KBM-7 (cell line): Measurements from ENCODE around the gene LOXL3.
"Not testable (repeated sequence)": the region's sequence is repeated elsewhere in the genome, so short reads cannot be mapped to it uniquely, and the experiment has no call there.

Experiments used
- DNase-seq: peaks from one replicate; pipeline ENCODE4 v3.0.0-alpha.2; 2015
- in situ Hi-C: fragments of 300-500 bp; cut with MboI; formaldehyde crosslinking; loops from 2 replicates; pipeline ENCODE4 v1.14.3; 2020; ENCODE audit warnings: low sequenced_read_pairs, low pct_unique_long_range_greater_than_20kb, mixed read lengths

LOXL3 gene

GRCh38 chr2:74576211-74576862 is 22.6 kb upstream of the LOXL3 start:
- DNase-seq, result peak; percentile 67
- in situ Hi-C loops, result no loop called here

DNA sequence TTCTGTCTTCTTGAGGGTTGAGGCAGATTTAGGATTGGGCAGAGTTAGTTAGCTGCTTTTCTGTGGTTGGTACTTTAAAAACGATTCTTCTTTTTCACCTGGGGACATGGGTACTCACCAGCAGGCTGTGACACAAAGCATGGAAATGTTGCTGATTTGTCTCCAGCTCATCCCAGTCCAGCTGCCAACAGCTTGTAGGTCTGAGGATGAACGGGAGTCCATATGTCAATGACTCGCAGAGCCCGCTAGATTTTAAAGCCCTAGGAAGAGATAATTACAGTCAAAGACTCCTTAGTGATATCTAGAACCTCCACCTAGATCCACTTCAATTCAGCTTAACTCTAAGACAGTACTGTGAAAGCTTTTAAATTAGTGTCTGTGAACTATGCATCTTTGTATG is 21.6 kb upstream of the LOXL3 start:
- DNase-seq, result no peak
- in situ Hi-C loops, result no loop called here

DNA sequence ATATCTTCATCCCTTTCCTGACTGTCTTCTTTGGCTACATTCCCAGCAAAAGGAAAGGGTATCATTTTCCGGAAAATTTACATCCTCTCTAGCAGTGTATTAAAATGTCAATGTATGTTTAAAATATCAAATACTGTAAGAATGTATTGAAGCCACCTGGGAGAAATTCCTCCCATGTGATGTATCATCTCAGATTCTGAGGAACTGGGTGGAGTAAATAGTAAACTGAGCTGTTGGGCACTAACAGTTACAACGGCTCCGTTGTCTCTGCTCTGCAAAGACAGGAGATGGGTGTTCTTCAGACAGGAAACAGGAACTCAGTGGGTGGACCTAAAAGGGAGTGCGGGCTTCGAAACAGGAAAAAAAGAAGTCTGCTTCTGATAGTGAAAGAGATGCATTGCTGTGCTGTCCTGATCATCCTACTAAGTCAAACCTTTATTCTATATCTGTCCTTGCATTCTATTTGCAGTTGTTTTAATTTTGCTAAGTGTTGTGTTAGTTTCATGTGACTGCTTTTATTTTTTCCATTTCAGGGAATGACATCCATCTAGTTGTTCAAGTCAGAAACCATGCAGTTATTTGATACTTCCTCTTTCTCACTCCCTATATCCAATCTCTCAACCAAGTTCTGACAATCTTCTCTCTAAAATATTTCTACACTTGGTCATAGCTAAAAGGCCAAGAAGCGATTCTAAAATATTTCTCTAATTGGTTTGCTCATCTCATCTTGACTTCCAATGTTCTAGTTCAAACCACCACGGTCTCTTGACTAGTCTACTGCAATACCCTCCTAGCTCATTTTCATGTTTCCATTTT is 20.2 kb upstream of the LOXL3 start:
- DNase-seq, result peak; percentile 96
- in situ Hi-C loops, result no loop called here

GRCh38 chr2:74572178-74572925 is 18.6 kb upstream of the LOXL3 start:
- peak; percentile 40 for DNase-seq
- in situ Hi-C loops, result no loop called here

GRCh38 chr2:74571058-74571457 is 17.3 kb upstream of the LOXL3 start:
- in situ Hi-C loops, result no loop called here
- DNase-seq, result peak; percentile 63

DNA sequence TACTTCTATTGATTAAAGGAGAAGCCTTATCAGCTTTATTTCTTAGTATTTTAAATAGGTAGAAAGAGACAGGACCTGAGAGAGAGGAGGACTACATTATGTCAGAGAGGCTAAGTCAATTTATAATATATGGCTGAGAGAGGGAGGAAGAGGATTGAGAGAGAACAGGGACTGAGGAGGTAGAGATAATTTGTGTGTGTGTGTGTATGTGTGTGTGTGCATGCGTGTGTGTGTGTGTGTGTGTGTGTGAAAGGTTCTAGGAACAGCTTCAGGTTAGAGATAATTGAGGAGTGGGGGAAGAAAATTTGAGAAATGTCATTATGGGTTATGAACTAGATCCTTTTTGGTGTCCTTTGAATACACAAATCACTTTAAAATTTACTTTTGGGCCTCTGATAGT is 15.9 kb upstream of the LOXL3 start:
- in situ Hi-C loops, result no loop called here
- no peak for DNase-seq

GRCh38 chr2:74567881-74568280 is 14.1 kb upstream of the LOXL3 start:
- in situ Hi-C loops, result no loop called here
- DNase-seq, result no peak

DNA sequence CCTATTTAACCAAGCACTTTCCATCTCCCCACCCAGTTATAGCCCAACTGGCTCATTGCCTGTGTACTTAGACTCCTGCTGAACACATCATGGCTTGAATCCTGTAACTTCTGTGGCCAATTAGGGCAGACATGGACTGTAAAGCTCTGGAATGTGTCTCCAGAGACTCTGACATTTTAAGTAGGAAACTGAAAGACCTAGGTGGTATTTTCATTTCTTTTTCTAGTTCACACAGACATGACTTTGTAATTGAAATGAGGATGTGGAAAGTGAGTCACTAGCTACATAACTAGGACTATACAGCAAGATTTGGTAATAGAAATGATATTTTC is 13.0 kb upstream of the LOXL3 start:
- no peak for DNase-seq
- in situ Hi-C loops, result no loop called here

- no peak for DNase-seq
- in situ Hi-C loops, result no loop called here
These were observed 12.5 kb upstream of the LOXL3 start for GRCh38 chr2:74566076-74566753.

- no peak for DNase-seq
- in situ Hi-C loops, result no loop called here
These were observed 10.5 kb upstream of the LOXL3 start for GRCh38 chr2:74564222-74564621.

- in situ Hi-C loops, result no loop called here
- peak; percentile 45 for DNase-seq
These were observed 8.5 kb upstream of the LOXL3 start for GRCh38 chr2:74562126-74562775.

- DNase-seq, in situ Hi-C loops: not testable (repeated sequence)
These were observed 7.3 kb upstream of the LOXL3 start for GRCh38 chr2:74561022-74561421.

DNA sequence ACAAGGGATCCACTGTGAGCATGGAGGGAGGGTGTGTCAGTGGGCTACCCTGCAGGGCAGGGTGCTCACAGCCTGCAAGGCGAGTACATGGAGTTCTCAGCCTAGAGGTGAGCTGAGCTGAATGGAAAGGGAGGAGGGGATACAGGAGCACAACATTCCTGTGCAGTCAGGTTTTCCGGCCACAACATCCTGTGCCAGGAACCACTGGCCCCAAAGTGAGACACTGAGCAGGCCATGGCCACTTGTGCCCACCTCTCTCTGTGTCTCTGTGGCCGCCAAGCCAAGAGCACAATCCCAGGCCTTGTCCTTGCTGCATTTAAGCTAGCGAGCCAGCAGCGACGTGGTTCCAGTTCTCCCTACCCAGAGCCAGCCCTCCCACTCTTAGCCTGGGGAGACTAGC is 6.8 kb upstream of the LOXL3 start:
- DNase-seq, result peak; percentile 33
- in situ Hi-C loops, result no loop called here

- in situ Hi-C loops, result no loop called here
- DNase-seq, result no peak
These were observed 6.2 kb upstream of the LOXL3 start for GRCh38 chr2:74559912-74560311.

- in situ Hi-C loops, result no loop called here
- no peak for DNase-seq
These were observed 4.8 kb upstream of the LOXL3 start for GRCh38 chr2:74558284-74559230.

DNA sequence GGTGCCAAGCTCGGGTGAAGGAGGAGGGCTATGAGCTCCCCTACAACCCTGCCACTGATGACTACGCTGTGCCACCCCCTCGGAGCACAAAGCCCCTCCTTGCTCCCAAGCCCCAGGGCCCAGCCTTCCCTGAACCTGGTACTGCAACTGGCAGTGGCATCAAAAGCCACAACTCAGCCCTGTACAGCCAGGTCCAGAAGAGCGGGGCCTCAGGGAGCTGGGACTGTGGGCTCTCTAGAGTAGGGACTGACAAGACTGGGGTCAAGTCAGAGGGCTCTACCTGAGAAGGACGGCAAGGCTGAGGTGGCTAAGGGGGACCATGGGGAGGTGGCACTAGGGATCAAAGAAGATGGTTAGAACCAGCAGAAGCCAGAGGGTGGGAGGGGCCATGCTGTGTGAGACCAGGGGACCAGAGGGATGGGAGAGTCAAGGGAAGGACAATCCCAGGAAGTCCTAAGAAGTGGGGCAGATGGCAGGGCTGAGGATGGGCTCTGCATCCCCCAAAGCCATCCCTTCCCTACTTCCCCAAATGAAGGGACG is 3.2 kb upstream of the LOXL3 start:
- in situ Hi-C loops, result no loop called here
- no peak for DNase-seq

DNA sequence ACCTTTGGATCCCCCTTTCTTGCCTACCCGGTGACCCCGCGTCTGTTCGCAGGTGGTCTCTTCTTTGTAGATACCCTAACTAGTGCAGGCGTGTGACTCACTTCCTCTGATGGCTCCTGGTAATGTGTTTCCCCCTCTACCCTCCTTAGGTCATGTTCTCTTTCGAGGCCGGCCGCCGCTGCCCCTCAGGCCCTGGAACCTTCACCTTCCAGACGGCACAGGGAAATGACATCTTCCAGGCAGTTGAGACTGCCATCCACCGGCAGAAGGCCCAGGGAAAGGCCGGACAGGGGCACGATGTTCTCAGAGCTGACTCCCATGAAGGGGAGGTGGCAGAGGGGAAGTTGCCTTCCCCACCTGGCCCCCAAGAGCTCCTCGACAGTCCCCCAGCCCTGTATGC is 2.4 kb upstream of the LOXL3 start:
- DNase-seq, result no peak

DNA sequence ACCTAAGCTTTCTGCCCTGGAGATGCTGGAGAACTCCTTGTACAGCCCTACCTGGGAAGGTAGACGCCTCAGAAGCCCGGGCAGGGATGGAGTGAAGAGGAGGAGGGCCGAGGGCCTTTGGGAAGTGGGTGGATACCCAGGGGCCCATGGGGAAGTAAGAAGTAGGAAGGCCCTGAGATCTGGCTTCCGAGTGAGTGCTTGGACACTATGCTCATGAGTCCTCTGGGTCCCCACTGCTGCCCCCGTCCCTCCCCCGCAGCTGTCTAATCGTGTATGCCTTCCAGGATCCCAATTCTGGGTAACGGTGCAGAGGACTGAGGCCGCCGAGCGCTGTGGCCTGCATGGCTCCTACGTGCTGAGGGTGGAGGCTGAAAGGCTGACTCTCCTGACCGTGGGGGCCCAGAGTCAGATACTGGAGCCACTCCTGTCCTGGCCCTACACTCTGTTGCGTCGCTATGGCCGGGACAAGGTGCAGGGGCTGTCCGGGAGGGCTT is 1.9 kb upstream of the LOXL3 start:
- peak; percentile 54 for DNase-seq
- in situ Hi-C loops, result no loop called here

More for the DNA sequence above, 2.4 kb upstream of the LOXL3 start:
- in situ Hi-C loops, result no loop called here
